IMR-90 (cell line): ENCODE measurements around the gene RPL26. TPM values are rescaled to one million over a fixed set of nuclear protein-coding genes. Genes with fewer than 3 reads are reported as not detected.

Experiments used
- ATAC-seq: fragments of 200-7000 bp; cut with Tn5 transposase; 2 replicates; pipeline ENCODE4 v1.9.1; 2020; ENCODE audit warnings: low read depth, mild to moderate bottlenecking, moderate library complexity
- BruUV-seq: library from RNA; stranded (reverse); fragments of 400-500 nt; replicated peaks from 2 replicates; lab custom pipeline; 2021; lab: Mats Ljungman, UMichigan
- CTCF ChIA-PET: fragments of 300-600 bp; formaldehyde crosslinking; extraction: SDS; loops from one replicate; lab custom pipeline; 2021; ENCODE audit warnings: antibody characterized with exemption; lab: Yijun Ruan, JAX
- POLR2A ChIA-PET: fragments of 300-600 bp; sonication (Branson Sonifier 250); formaldehyde crosslinking; loops from one replicate; lab custom pipeline; 2022; ENCODE audit warnings: antibody characterized with exemption; ENCODE audit not compliant: unreplicated experiment; lab: Charles Lee
- DNase-seq: peaks from one replicate; pipeline ENCODE4 v3.0.0; 2013
- H2AFZ ChIP-seq: replicated peaks from 2 replicates; pipeline ENCODE3; 2013; ENCODE audit warnings: low read length, mild to moderate bottlenecking; ENCODE audit not compliant: poor library complexity
- H2AK5ac ChIP-seq: 2 replicates; pipeline ENCODE4 v1.6.1; 2013; ENCODE audit warnings: low read depth, low read length, inconsistent platforms
- H2AK9ac ChIP-seq: replicated peaks from 2 replicates; pipeline ENCODE3; 2013; ENCODE audit warnings: mild to moderate bottlenecking, low read depth, low read length, moderate library complexity; ENCODE audit not compliant: poor library complexity
- H2BK120ac ChIP-seq: 2 replicates; pipeline ENCODE4 v1.6.1; 2013; ENCODE audit warnings: low read depth, low read length, inconsistent platforms
- H2BK15ac ChIP-seq: 3 replicates; pipeline ENCODE4 v1.6.1; 2013; ENCODE audit warnings: low read depth, low read length, inconsistent platforms
- H2BK20ac ChIP-seq: 2 replicates; pipeline ENCODE4 v1.6.1; 2013; ENCODE audit warnings: low read depth, mild to moderate bottlenecking, inconsistent platforms, low read length, moderate library complexity
- H2BK5ac ChIP-seq: 2 replicates; pipeline ENCODE4 v1.6.1; 2013; ENCODE audit warnings: mild to moderate bottlenecking, low read depth, low read length, inconsistent platforms; ENCODE audit not compliant: poor library complexity, severe bottlenecking
- H3K14ac ChIP-seq: replicated peaks from 2 replicates; pipeline ENCODE4 v1.6.1; 2013; ENCODE audit warnings: low read depth, low read length, inconsistent platforms
- H3K18ac ChIP-seq: 2 replicates; pipeline ENCODE4 v1.6.1; 2013; ENCODE audit warnings: low read depth, low read length, control low read depth
- H3K23ac ChIP-seq: 2 replicates; pipeline ENCODE4 v1.6.1; 2013; ENCODE audit warnings: low read depth, low read length, inconsistent platforms
- H3K27ac ChIP-seq: 2 replicates; pipeline ENCODE4 v1.5.1; 2013; ENCODE audit warnings: mild to moderate bottlenecking, control low read depth, low read length; ENCODE audit not compliant: insufficient read depth
- H3K27me3 ChIP-seq: 2 replicates; pipeline ENCODE4 v1.6.1; 2013; ENCODE audit warnings: low read length; ENCODE audit not compliant: control insufficient read depth, insufficient read depth
- H3K36me3 ChIP-seq: 2 replicates; pipeline ENCODE4 v1.6.1; 2013; ENCODE audit warnings: low read length, mixed read lengths; ENCODE audit not compliant: control insufficient read depth, insufficient read depth
- H3K4ac ChIP-seq: 2 replicates; pipeline ENCODE4 v1.6.1; 2013; ENCODE audit warnings: low read depth, low read length, inconsistent platforms
- H3K4me1 ChIP-seq: 2 replicates; pipeline ENCODE4 v1.6.1; 2013; ENCODE audit warnings: low read length, mixed read lengths; ENCODE audit not compliant: control insufficient read depth, insufficient read depth
- H3K4me2 ChIP-seq: 2 replicates; pipeline ENCODE4 v1.6.1; 2013; ENCODE audit warnings: low read depth, mild to moderate bottlenecking, control low read depth, low read length, moderate library complexity
- H3K4me3 ChIP-seq: 2 replicates; pipeline ENCODE4 v1.5.1; 2013; ENCODE audit warnings: low read depth, mild to moderate bottlenecking, control low read depth, low read length, moderate library complexity; ENCODE audit not compliant: insufficient read depth
- H3K56ac ChIP-seq: 2 replicates; pipeline ENCODE4 v1.6.1; 2013; ENCODE audit warnings: low read length, inconsistent platforms; ENCODE audit not compliant: insufficient read depth; ENCODE audit errors: extremely low read depth
- H3K79me1 ChIP-seq, 2 experiments: 2 replicates each; pipeline ENCODE4 v1.6.1; 2013; ENCODE audit warnings: low read length in 2 of 2, inconsistent platforms in 1 of 2, low read depth in 1 of 2
- H3K9ac ChIP-seq: 2 replicates; pipeline ENCODE4 v1.6.1; 2013; ENCODE audit warnings: low read depth, low read length, control low read depth
- H3K9me1 ChIP-seq: 2 replicates; pipeline ENCODE4 v1.6.1; 2013; ENCODE audit warnings: low read length, inconsistent platforms; ENCODE audit not compliant: insufficient read depth
- H3K9me3 ChIP-seq: 2 replicates; pipeline ENCODE4 v1.6.1; 2013; ENCODE audit warnings: low read length; ENCODE audit not compliant: control insufficient read depth, insufficient read depth
- H4K20me1 ChIP-seq: 2 replicates; pipeline ENCODE4 v1.6.1; 2013; ENCODE audit warnings: low read length, inconsistent platforms; ENCODE audit not compliant: insufficient read depth
- H4K5ac ChIP-seq: 2 replicates; pipeline ENCODE4 v1.6.1; 2013; ENCODE audit warnings: mild to moderate bottlenecking, low read depth, low read length, control low read depth
- H4K8ac ChIP-seq, 2 experiments: 2 replicates each; pipeline ENCODE4 v1.6.1; 2013; ENCODE audit warnings: low read depth in 2 of 2, low read length in 2 of 2, control low read depth in 1 of 2, inconsistent platforms in 1 of 2
- H4K91ac ChIP-seq: 2 replicates; pipeline ENCODE4 v1.6.1; 2013; ENCODE audit warnings: low read depth, low read length, inconsistent platforms; ENCODE audit not compliant: insufficient read depth
- BHLHE40 ChIP-seq: fragments of 150-350 bp; IDR thresholded peaks from 2 replicates; pipeline ENCODE4 v1.6.1; 2016; ENCODE audit warnings: mild to moderate bottlenecking, low read depth, low read length
- CEBPB ChIP-seq: IDR thresholded peaks from 2 replicates; pipeline ENCODE4 v1.6.1; 2012; ENCODE audit warnings: low read depth, low read length, improper control_type of control experiment
- MAFK ChIP-seq: IDR thresholded peaks from 2 replicates; pipeline ENCODE4 v1.6.1; 2012; ENCODE audit warnings: low read depth, low read length, improper control_type of control experiment
- NFE2L2 ChIP-seq: fragments of 150-350 bp; IDR thresholded peaks from 2 replicates; pipeline ENCODE4 v1.6.1; 2016; ENCODE audit warnings: low read depth, mild to moderate bottlenecking, low read length
- POLR2A ChIP-seq: IDR thresholded peaks from 2 replicates; pipeline ENCODE4 v1.6.1; 2012; ENCODE audit warnings: mild to moderate bottlenecking, low read depth, low read length
- RAD21 ChIP-seq: IDR thresholded peaks from 2 replicates; pipeline ENCODE4 v1.6.1; 2012; ENCODE audit warnings: low read length, improper control_type of control experiment
- RCOR1 ChIP-seq: IDR thresholded peaks from 2 replicates; pipeline ENCODE4 v1.6.1; 2012; ENCODE audit warnings: mild to moderate bottlenecking, low read length, improper control_type of control experiment; ENCODE audit not compliant: insufficient replicate concordance
- RFX5 ChIP-seq: IDR thresholded peaks from 2 replicates; pipeline ENCODE4 v1.8.0; 2012; ENCODE audit warnings: low read depth, mild to moderate bottlenecking, low read length, moderate library complexity
- SMC3 ChIP-seq: fragments of 150-350 bp; IDR thresholded peaks from 2 replicates; pipeline ENCODE4 v1.6.1; 2016; ENCODE audit warnings: low read depth, mild to moderate bottlenecking, antibody characterized with exemption, low read length, moderate library complexity
- WGBS, 2 experiments: methylation state at CpG; one replicate each; pipeline versions ENCODE4 v1.1.5 to v1.1.7; 2013; ENCODE audit warnings: missing lambda C conversion rate in 2 of 2; ENCODE audit not compliant: insufficient read length in 1 of 2; ENCODE audit errors: extremely low coverage in 2 of 2; 5-methylcytosine and 5-hydroxymethylcytosine counted together
- dilution Hi-C: fragments of 300-500 bp; cut with HindIII; formaldehyde crosslinking; loops from one replicate; pipeline ENCODE4 v1.14.3; 2018; ENCODE audit warnings: low sequenced_read_pairs; ENCODE audit not compliant: unreplicated experiment
- in situ Hi-C: fragments of 300-500 bp; cut with MboI; formaldehyde crosslinking; loops from 3 replicates; pipeline ENCODE4 v1.14.3; 2019; ENCODE audit warnings: low sequenced_read_pairs, inconsistent platforms, mixed read lengths
- intact Hi-C: fragments of 100-400 bp; cut with micrococcal nuclease; formaldehyde crosslinking; loops from 2 replicates; pipeline ENCODE4 v1.10.0; 2022
- polyA plus RNA-seq, 3 experiments: library from polyadenylated mRNA; depleted of rRNA; stranded (reverse); fragments of >200 nt; gene quantifications; 2 replicates each; pipeline ENCODE4 v1.2.3, GENCODE V29; 2012; ENCODE audit warnings: low replicate concordance in 1 of 3
- total RNA-seq: library from RNA; depleted of rRNA; stranded (reverse); fragments of >200 nt; gene quantifications from 2 replicates; pipeline ENCODE4 v1.2.3, GENCODE V29; 2012
- TF ChIP-seq, protein P1 (sequence below): conservative IDR thresholded peaks from 2 replicates; pipeline ENCODE4 v1.5.1; 2012; ENCODE audit warnings: mild to moderate bottlenecking, low read depth, low read length, improper control_type of control experiment
- TF ChIP-seq, protein P2 (sequence below): fragments of 150-350 bp; IDR thresholded peaks from 2 replicates; pipeline ENCODE4 v1.6.1; 2016; ENCODE audit warnings: low read depth, mild to moderate bottlenecking, low read length, moderate library complexity, borderline replicate concordance

RPL26 gene
- total and polyA plus RNA-seq, 2 of the 4 experiments (the other 2 are of a cell fraction): 4,763 to 5,013 TPM

DNA sequence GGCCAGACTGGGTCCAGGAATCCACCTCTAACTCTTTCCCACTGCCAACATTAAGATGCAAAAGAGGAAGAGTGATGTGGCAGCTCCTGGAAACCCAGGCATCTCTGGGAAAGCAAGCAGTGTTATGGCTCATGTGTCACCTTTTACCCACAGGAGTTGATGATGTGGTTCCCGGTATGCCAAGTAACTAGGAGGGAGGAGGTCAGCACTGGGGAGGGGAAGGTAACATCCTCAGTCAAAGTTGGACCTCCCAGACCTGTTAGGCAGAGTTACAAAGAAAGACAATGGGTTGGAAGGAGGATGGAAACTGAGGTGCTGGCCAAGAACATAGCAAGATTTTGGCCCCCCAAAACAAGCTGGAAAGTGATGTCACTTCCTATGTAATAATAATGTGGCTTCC, 17.9 kb downstream of the RPL26 start:
- Histone ChIP-seq H3K9me3 (no peaks in the 10 kb centered on the region), H2BK15ac (no peak overlapping the region), H2AFZ (no peak overlapping the region), H3K4me2 (no peak overlapping the region), H2BK20ac (no peak overlapping the region; the same call in 1 of the 2 replicates), H3K23ac (no peak overlapping the region), H4K20me1 (no peaks in the 10 kb centered on the region; the same call in 1 of the 2 replicates), H2BK120ac (0 out of 2 replicates have a peak overlapping the region, but pooled peaks have one; percentile 48), H3K18ac (no peak overlapping the region), H3K36me3 (peaks cover 15% of the 10 kb centered on the region), H3K4ac (peak overlapping the region; percentile 36; the same call in 1 of the 2 replicates), H4K5ac (peak overlapping the region; percentile 41; the same call in 1 of the 2 replicates), H2AK9ac (peak overlapping the region; percentile 4), H3K27ac (no peak overlapping the region), H3K4me1 (peaks cover 24% of the 10 kb centered on the region), H3K56ac (no peak overlapping the region), H3K79me1 (peaks cover 5 to 18% of the 10 kb centered on the region in 2 experiments), H3K9me1 (peaks cover 19% of the 10 kb centered on the region), H3K14ac (peak overlapping the region; percentile 66; the same call in 1 of the 2 replicates), H2AK5ac (peak overlapping the region; percentile 45; the same call in 1 of the 2 replicates), H3K9ac (no peak overlapping the region), H2BK5ac (no peak overlapping the region), H3K27me3 (no peaks in the 10 kb centered on the region), H3K4me3 (no peak overlapping the region), H4K8ac (peak overlapping the region in 1 of 2 experiments; percentile 52; a peak in 1 of 4 replicates), H4K91ac (0 out of 2 replicates have a peak overlapping the region, but pooled peaks have one; percentile 5)
- TF ChIP-seq MAFK: no peak
- no peak for TF ChIP-seq RCOR1
- TF ChIP-seq BHLHE40: no peak
- TF ChIP-seq, protein P1, sequence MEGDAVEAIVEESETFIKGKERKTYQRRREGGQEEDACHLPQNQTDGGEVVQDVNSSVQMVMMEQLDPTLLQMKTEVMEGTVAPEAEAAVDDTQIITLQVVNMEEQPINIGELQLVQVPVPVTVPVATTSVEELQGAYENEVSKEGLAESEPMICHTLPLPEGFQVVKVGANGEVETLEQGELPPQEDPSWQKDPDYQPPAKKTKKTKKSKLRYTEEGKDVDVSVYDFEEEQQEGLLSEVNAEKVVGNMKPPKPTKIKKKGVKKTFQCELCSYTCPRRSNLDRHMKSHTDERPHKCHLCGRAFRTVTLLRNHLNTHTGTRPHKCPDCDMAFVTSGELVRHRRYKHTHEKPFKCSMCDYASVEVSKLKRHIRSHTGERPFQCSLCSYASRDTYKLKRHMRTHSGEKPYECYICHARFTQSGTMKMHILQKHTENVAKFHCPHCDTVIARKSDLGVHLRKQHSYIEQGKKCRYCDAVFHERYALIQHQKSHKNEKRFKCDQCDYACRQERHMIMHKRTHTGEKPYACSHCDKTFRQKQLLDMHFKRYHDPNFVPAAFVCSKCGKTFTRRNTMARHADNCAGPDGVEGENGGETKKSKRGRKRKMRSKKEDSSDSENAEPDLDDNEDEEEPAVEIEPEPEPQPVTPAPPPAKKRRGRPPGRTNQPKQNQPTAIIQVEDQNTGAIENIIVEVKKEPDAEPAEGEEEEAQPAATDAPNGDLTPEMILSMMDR: no peak
- TF ChIP-seq NFE2L2: no peak
- no peak for TF ChIP-seq CEBPB
- no peak for TF ChIP-seq POLR2A
- TF ChIP-seq, protein P2, sequence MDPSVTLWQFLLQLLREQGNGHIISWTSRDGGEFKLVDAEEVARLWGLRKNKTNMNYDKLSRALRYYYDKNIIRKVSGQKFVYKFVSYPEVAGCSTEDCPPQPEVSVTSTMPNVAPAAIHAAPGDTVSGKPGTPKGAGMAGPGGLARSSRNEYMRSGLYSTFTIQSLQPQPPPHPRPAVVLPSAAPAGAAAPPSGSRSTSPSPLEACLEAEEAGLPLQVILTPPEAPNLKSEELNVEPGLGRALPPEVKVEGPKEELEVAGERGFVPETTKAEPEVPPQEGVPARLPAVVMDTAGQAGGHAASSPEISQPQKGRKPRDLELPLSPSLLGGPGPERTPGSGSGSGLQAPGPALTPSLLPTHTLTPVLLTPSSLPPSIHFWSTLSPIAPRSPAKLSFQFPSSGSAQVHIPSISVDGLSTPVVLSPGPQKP: no peak
- TF ChIP-seq SMC3: no peak
- no peak for TF ChIP-seq RFX5
- TF ChIP-seq RAD21: no peak
- ATAC-seq: no peak
- ChIA-PET CTCF (interaction anchor here (0.6 kb wide), 1 partner anchor 324 kb away, joined by 5 read pairs; no protein-coding TSS in a partner anchor), POLR2A (no interaction called here)
- in situ Hi-C loops (no loop called here), intact Hi-C loops (no loop called here), dilution Hi-C loops (no loop called here)
- WGBS, 2 experiments: no CpG with 5 or more reads among the region's 1 CpG
- DNase-seq: peak; percentile 76
- BruUV-seq: no TSS peak
